ENCODE data around the gene CEP89. TPM values are rescaled to one million over a fixed set of nuclear protein-coding genes. Genes with fewer than 3 reads are reported as not detected.

Gene CEP89
- total and polyA plus RNA-seq, 4 donors = 8.7 to 18.7 (median 14.0) TPM

GRCh38 chr19:32917616-32917996 lies 54.2 kb downstream of the CEP89 start:
- TF ChIP-seq, protein P1, sequence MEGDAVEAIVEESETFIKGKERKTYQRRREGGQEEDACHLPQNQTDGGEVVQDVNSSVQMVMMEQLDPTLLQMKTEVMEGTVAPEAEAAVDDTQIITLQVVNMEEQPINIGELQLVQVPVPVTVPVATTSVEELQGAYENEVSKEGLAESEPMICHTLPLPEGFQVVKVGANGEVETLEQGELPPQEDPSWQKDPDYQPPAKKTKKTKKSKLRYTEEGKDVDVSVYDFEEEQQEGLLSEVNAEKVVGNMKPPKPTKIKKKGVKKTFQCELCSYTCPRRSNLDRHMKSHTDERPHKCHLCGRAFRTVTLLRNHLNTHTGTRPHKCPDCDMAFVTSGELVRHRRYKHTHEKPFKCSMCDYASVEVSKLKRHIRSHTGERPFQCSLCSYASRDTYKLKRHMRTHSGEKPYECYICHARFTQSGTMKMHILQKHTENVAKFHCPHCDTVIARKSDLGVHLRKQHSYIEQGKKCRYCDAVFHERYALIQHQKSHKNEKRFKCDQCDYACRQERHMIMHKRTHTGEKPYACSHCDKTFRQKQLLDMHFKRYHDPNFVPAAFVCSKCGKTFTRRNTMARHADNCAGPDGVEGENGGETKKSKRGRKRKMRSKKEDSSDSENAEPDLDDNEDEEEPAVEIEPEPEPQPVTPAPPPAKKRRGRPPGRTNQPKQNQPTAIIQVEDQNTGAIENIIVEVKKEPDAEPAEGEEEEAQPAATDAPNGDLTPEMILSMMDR (IDR thresholded peaks at IDR 0.05; ENCODE audit: control extremely low read depth, extremely low read depth) = no peak
- no peak for ATAC-seq (ENCODE audit: insufficient read depth, low FRiP score)
- Histone ChIP-seq H3K4me3 (no peak overlapping the region), H3K9ac (ENCODE audit: insufficient read depth in 1 of 2, low read length in 2 of 2) (no peak overlapping the region), H3K27me3 (ENCODE audit: control insufficient read depth in 3 of 3, insufficient read depth in 3 of 3, low read length in 2 of 3) (no peaks in the 10 kb centered on the region), H3K36me3 (ENCODE audit: control insufficient read depth in 4 of 4, insufficient read depth in 4 of 4, low read length in 4 of 4) (peaks cover 9 to 22% (median 20%) of the 10 kb centered on the region in 4 donors), H3K27ac (ENCODE audit: low read depth in 1 of 2, low read length in 1 of 2) (no peak overlapping the region), H3K4me1 (ENCODE audit: control insufficient read depth in 5 of 5, insufficient read depth in 5 of 5, low read length in 5 of 5) (no peaks in the 10 kb centered on the region), H3K9me3 (ENCODE audit: control insufficient read depth in 4 of 4, insufficient read depth in 3 of 4, low read length in 3 of 4) (no peaks in the 10 kb centered on the region)
- 93 to 95% methylated on average over 8 of the region's 8 CpGs for WGBS, 2 donors
- DNase-seq = no peak

- Histone ChIP-seq H3K9ac (ENCODE audit: insufficient read depth in 1 of 2, low read length in 2 of 2) (no peak overlapping the region), H3K9me3 (ENCODE audit: control insufficient read depth in 4 of 4, insufficient read depth in 3 of 4, low read length in 3 of 4) (no peaks in the 10 kb centered on the region), H3K4me3 (no peak overlapping the region), H3K36me3 (ENCODE audit: control insufficient read depth in 4 of 4, insufficient read depth in 4 of 4, low read length in 4 of 4) (peaks cover 7 to 22% (median 20%) of the 10 kb centered on the region in 4 donors), H3K27ac (ENCODE audit: low read depth in 1 of 2, low read length in 1 of 2) (no peak overlapping the region), H3K4me1 (ENCODE audit: control insufficient read depth in 5 of 5, insufficient read depth in 5 of 5, low read length in 5 of 5) (no peaks in the 10 kb centered on the region), H3K27me3 (ENCODE audit: control insufficient read depth in 3 of 3, insufficient read depth in 3 of 3, low read length in 2 of 3) (no peaks in the 10 kb centered on the region)
- ATAC-seq (ENCODE audit: insufficient read depth, low FRiP score) (no peak), DNase-seq (no peak)
- TF ChIP-seq, protein P1 (IDR thresholded peaks at IDR 0.05; ENCODE audit: control extremely low read depth, extremely low read depth) = no peak
- 49 to 56% methylated on average over 4 of the region's 4 CpGs for WGBS, 2 donors
Observed at GRCh38 chr19:32916969-32917615, 54.7 kb downstream of the CEP89 start.

DNA sequence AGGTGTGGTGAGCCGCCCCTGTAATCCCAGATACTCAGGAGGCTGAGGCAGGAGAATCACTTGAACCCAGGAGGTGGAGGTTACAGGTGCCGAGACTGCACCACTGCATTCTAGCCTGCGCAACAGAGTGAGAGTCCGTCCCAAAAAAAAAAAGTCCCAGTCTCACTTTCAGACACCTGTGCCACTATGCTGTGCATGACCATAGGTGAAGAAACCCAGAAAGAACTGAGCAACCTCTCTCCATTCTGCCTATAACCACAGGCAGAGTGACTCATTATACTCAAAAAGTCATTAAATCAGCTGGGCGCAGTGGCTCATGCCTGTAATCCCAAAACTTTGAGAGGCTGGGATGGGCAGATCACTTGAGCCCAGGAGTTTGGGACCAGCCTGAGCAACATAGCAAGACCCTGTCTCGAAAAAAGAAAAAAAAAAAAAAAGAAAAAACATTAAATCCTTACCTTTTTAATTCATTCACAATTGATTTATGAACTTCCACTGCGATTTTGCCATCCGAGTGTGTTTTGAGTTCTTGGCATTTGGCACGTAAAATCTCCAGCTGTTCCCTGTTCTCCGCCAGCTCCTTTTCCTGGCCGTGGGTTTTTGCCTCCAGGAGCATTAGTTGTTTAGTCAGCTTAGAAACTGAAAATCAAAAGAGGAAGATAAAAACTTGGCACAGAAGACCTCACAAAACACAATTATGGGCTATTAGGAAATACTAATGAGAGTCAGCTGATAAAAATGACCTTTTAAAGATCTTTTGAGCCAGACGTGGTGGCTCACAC lies 56.7 kb downstream of the CEP89 start:
- 82 to 94% methylated on average over 12 of the region's 12 CpGs for WGBS, 2 donors
- TF ChIP-seq, protein P1 (IDR thresholded peaks at IDR 0.05; ENCODE audit: control extremely low read depth, extremely low read depth) = no peak
- Histone ChIP-seq H3K27me3 (ENCODE audit: control insufficient read depth in 3 of 3, insufficient read depth in 3 of 3, low read length in 2 of 3) (no peaks in the 10 kb centered on the region), H3K4me1 (ENCODE audit: control insufficient read depth in 5 of 5, insufficient read depth in 5 of 5, low read length in 5 of 5) (no peaks in the 10 kb centered on the region), H3K9me3 (ENCODE audit: control insufficient read depth in 4 of 4, insufficient read depth in 3 of 4, low read length in 3 of 4) (no peaks in the 10 kb centered on the region), H3K27ac (ENCODE audit: low read depth in 1 of 2, low read length in 1 of 2) (no peak overlapping the region), H3K9ac (ENCODE audit: insufficient read depth in 1 of 2, low read length in 2 of 2) (no peak overlapping the region), H3K36me3 (ENCODE audit: control insufficient read depth in 4 of 4, insufficient read depth in 4 of 4, low read length in 4 of 4) (peaks cover 5 to 25% (median 14%) of the 10 kb centered on the region in 4 donors), H3K4me3 (no peak overlapping the region)
- DNase-seq (peak; percentile 22 to 73 (median 67)), ATAC-seq (ENCODE audit: insufficient read depth, low FRiP score) (no peak)

All from lung (tissue), 12 donors.